ENCODE results near the gene LCA5.
"Not testable (repeated sequence)": the region's sequence is repeated elsewhere in the genome, so short reads cannot be mapped to it uniquely, and the experiment has no call there.

The LCA5 gene

DNA sequence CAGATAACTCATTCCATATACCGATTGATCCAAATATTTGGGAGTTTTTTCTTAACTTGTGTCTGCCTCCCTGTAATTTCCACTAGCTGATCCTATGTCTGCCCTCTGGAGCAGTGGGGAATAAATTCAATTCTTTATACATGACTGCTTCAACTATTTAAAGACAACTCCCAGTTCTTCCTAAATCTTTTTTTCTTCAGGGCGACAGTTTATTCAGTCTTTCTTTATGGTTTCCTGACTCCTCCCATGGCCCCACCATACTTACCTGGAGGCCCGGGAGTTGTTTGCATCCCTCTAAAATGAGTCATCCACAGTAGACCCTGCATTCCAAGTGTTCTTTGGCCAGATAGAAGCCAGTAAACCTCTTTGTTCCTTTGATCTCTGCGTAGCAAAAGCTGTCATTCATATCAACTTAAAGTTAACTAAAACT, 73.6 kb downstream of the LCA5 start:
- no peak for DNase-seq

DNA sequence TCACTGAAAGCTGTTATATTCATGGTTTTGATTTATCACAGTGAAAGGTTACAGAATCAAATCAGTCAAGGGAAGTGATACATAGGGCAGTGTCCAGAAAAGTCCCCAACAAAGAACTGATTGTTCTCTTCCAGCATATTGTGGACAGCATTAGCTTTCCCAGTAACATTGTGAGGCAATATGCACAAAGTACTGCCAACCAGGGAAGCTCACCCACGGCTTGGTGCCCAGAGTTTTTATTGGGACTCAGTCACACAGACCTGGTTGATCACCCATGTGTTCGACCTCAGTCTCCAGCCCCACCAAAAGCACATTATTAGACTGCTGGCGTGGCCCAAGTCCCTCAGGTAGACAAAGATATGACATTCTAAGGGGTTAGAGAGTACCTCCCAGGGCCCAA, 76.0 kb downstream of the LCA5 start:
- no peak for DNase-seq

DNA sequence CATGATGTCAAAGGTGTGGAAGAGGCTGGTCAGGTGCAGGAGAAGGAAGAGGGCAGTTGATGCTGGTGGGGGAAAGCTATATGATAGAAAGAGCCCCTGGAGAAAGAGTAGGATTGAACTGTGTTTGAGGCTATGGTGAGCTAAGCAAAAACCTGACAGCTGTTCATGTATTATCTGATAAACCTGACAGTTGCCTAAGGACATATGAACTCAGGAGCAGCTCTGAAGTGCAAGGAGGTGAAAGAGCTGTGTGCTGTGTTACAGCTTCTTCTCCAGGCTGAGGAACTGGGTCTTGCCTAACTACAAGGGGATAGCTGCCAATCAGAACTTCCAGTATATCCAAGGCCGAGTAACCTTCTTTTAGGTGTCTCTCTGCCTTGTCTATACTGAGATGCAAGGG, 81.8 kb downstream of the LCA5 start:
- DNase-seq = no peak

DNA sequence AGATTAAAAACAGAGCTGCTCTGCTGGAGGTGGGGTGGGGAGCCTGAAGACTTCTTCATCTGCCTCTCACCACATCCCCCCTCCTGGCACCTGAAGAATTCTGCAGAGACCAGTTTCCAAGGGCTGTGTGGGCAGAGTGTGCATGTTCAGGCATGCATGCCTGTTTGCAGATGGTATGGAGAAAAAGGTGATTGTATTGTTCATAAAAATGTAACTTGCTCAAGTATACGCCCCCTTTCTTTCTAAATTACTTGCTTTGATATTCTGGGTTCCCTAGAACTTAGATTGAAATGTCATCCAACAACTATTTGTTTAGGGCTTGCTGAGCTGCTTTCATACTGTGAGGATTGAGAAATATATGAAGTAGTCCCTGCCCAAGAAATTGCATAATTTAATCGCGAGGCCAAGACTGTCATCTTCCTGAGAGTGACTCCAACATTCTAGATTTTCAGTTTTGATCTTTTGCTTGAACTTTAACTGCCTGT, 83.6 kb downstream of the LCA5 start:
- no peak for DNase-seq

DNA sequence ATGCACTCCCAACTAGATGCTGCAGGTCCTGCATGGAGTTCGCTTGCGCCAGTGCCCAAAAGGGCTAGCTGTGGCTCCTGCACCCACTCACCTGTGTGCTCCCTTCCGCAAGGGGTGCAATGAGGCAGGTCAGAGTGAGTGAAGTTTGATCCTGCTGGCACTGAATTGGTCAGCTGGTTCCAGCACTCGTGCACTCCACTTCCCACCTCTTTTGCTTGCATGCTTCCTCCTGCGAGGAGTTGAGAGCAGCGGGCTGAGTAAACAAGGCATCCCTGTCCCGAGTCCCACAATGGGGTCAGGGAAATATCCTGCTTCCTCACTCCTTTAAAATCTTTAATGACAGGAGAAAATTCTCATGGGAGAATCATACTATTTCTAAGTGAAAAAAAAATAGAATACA, 86.2 kb downstream of the LCA5 start:
- DNase-seq = no peak

DNA sequence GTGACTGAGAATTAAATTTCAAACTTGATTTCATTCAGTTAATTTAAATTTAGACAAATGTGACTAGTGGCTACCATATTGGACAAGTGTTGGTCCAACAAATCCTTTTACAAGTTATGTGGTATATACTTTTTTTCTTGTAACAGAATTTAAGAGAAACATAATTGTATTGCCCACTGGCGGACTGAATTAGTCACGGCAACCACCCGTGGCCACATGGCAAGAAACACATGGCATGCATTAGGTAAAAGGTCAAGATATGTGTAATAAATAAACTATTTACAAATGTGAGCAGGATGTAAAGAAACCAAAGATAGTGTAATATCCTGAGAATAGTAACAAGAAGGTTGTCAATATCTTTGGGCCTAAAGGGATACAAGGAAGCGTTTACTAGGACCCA, 91.2 kb downstream of the LCA5 start:
- no peak for DNase-seq

DNA sequence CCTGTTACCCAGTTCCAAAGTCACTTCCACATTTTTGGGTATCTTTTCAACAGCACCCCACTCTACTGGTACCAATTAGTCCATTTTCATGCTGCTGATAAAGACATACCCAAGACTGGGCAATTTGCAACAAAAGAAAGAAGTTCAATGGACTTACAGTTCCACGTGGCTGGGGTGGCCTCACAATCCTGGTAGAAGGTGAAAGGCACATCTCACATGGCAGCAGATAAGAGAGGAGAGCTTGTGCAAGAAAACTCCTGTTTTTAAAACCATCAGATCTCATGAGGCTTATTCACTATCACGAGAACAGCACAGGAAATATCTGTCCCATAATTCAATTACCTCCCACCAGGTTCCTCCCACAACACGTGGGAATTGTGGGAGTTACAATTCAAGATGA, 93.4 kb downstream of the LCA5 start:
- not testable (repeated sequence) for DNase-seq

DNA sequence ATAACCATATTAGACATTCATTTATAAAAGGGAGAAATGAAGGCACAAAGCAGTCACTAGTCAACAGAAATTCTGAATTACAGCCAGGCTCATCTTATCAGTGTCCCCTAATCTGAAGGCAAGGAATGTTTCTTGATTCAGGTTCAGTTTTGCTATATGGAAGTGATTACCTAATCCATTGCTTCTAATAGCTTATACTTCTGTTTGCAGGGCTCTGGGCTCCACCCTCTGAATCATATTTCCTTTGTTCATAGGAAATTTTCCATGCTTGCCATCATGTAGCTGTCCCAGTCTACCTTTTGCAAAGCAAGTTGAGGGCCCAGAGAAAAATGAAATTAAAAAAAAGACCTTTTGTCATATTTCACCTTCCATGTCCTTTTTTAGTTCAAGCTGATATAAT, 96.0 kb downstream of the LCA5 start:
- no peak for DNase-seq

DNA sequence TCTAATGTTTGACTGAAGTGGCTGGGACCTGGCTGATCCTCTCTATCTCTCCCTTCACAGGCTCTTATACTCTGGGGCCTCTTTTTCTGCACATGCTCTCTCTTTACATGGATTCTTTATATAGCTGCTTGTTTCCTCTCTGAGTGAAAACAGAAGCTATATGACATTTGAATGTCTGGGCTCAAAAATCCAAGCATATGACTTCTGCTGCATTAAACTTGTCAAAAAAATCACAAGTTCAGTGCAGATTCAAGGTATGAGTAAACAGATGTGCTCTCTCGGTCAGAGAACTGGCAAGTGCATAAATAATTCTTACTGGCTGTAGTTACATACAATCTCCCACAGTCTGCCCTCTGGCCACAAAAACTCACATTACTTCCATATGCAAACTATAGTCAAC, 96.6 kb downstream of the LCA5 start:
- DNase-seq = no peak

DNA sequence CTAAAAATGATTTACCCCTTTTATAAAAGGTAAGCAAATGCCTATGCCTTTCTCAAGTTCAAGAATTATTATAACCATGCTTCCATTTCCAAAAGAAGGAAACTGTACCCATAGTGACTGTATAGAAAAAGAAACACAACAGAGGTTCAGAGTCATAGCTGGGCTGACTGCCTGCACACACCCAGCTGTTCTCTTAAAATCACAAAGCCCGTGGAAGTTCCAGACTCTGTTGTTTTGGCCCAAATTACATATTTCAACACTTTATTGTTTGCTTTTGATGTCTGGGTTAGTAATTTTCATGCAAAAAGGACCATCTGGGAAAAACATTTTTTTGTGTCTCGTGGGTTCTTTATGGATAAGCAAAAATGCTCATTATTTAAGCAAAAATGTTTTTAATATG, 99.2 kb downstream of the LCA5 start:
- no peak for DNase-seq

DNA sequence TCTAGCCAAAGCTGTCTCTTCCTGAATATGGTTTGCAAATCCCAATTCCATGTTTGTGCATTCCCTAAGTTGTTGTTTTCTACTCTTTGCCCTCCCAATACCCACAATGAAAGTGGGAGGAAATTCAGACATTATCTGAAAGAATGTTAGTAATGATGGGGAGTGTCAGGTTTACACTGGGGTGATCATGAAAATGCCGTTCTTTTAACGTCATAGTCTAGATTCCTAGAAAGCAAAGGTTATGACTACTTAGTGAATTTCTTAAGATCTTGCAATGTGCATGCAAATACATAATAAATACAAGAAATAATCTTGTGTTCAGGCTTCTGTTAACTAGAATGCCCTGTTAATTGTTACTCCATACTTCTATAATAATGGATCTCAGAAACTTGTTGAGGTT, 101.0 kb downstream of the LCA5 start:
- DNase-seq = no peak

DNA sequence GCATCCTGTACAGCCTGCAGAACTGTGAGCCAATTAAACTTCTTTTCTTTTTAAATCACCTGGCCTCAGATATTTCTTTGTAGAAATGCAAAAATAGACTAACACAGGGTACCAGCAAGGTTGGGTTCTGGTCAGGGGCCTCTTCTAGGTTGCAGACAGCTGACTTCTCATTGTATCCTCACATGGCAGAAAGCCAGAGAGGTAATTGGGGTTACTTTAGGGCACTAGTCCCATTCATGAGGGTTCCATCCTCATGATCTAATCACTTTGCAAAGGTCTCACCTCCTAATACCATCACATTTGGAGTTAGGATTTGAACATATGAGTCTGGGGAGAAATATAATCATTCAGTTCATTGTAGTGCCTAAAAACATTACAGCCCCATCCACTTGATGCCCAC, 101.5 kb downstream of the LCA5 start:
- DNase-seq = peak; percentile 33

All from NCI-H146 (cell line).